GM12878 (cell line): ENCODE results near the gene DNAH1.

Experiments
- NR2C2 ChIP-seq: IDR thresholded peaks from 2 replicates; pipeline ENCODE4 v1.6.1; 2011; ENCODE audit warnings: borderline replicate concordance, low read depth; ENCODE audit not compliant: control insufficient read depth, insufficient read length
- RELA ChIP-seq: fragments of 450-650 bp; IDR thresholded peaks from 2 replicates; pipeline ENCODE4 v1.8.0; 2014; ENCODE audit warnings: borderline replicate concordance; ENCODE audit not compliant: partially characterized antibody
- SREBF1 ChIP-seq: IDR thresholded peaks from 2 replicates; pipeline ENCODE4 v1.6.1; 2012; ENCODE audit warnings: mild to moderate bottlenecking, low read length
- YY1 ChIP-seq: IDR thresholded peaks from 2 replicates; pipeline ENCODE4 v1.6.1; 2011; ENCODE audit warnings: low read depth, mild to moderate bottlenecking, low read length
- ZZZ3 ChIP-seq: IDR thresholded peaks from 2 replicates; pipeline ENCODE4 v1.6.1; 2011; ENCODE audit warnings: low read depth; ENCODE audit not compliant: control insufficient read depth, insufficient read length
- TF ChIP-seq, protein P1 (sequence below), 3 experiments: IDR thresholded peaks in 2 of 3; conservative IDR thresholded peaks in 1 of 3; 2 replicates each; pipeline ENCODE4 v1.5.1; 2011; ENCODE audit warnings: low read depth in 3 of 3, low read length in 3 of 3, mild to moderate bottlenecking in 3 of 3, control low read depth in 2 of 3, moderate library complexity in 2 of 3, inconsistent platforms in 1 of 3, mixed read lengths in 1 of 3; ENCODE audit not compliant: control insufficient read depth in 2 of 3, insufficient read depth in 1 of 3; ENCODE audit errors: extremely low read depth in 1 of 3
- TF ChIP-seq, protein P2 (sequence below): IDR thresholded peaks from 2 replicates; pipeline ENCODE4 v1.6.1; 2012; ENCODE audit warnings: mild to moderate bottlenecking, low read depth, low read length

DNA sequence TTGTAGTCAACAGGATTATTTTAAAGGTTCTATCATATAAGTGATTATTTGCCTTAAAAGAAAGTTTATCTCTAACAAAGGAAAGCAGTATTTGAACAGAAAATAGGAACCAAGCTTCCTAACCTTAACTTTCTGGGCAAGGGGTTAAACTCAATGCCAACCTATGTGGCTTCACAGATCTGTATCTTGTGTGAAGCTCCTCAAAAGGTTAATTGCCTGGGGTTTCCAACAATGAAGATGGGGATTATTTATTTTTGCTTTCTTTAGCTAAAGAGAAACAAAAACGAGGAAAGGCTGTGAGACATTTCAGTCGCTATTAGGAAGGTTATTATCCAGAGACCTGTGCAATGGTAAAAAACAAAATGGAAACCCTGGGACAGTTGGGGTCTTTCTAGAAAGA, 36.5 kb upstream of the DNAH1 start:
- TF ChIP-seq, protein P1, sequence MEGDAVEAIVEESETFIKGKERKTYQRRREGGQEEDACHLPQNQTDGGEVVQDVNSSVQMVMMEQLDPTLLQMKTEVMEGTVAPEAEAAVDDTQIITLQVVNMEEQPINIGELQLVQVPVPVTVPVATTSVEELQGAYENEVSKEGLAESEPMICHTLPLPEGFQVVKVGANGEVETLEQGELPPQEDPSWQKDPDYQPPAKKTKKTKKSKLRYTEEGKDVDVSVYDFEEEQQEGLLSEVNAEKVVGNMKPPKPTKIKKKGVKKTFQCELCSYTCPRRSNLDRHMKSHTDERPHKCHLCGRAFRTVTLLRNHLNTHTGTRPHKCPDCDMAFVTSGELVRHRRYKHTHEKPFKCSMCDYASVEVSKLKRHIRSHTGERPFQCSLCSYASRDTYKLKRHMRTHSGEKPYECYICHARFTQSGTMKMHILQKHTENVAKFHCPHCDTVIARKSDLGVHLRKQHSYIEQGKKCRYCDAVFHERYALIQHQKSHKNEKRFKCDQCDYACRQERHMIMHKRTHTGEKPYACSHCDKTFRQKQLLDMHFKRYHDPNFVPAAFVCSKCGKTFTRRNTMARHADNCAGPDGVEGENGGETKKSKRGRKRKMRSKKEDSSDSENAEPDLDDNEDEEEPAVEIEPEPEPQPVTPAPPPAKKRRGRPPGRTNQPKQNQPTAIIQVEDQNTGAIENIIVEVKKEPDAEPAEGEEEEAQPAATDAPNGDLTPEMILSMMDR (IDR thresholded peaks at IDR 0.05 in 2 of 3, conservative IDR thresholded peaks at IDR 0.05 in 1 of 3; ENCODE audit: control insufficient read depth in 2 of 3, extremely low read depth in 1 of 3, insufficient read depth in 1 of 3, low read depth in 3 of 3, low read length in 3 of 3): no peak
- no peak for TF ChIP-seq ZZZ3
- TF ChIP-seq RELA: no peak
- TF ChIP-seq SREBF1: no peak
- TF ChIP-seq, protein P2, sequence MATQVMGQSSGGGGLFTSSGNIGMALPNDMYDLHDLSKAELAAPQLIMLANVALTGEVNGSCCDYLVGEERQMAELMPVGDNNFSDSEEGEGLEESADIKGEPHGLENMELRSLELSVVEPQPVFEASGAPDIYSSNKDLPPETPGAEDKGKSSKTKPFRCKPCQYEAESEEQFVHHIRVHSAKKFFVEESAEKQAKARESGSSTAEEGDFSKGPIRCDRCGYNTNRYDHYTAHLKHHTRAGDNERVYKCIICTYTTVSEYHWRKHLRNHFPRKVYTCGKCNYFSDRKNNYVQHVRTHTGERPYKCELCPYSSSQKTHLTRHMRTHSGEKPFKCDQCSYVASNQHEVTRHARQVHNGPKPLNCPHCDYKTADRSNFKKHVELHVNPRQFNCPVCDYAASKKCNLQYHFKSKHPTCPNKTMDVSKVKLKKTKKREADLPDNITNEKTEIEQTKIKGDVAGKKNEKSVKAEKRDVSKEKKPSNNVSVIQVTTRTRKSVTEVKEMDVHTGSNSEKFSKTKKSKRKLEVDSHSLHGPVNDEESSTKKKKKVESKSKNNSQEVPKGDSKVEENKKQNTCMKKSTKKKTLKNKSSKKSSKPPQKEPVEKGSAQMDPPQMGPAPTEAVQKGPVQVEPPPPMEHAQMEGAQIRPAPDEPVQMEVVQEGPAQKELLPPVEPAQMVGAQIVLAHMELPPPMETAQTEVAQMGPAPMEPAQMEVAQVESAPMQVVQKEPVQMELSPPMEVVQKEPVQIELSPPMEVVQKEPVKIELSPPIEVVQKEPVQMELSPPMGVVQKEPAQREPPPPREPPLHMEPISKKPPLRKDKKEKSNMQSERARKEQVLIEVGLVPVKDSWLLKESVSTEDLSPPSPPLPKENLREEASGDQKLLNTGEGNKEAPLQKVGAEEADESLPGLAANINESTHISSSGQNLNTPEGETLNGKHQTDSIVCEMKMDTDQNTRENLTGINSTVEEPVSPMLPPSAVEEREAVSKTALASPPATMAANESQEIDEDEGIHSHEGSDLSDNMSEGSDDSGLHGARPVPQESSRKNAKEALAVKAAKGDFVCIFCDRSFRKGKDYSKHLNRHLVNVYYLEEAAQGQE: no peak
- no peak for TF ChIP-seq NR2C2
- TF ChIP-seq YY1: no peak
